Calu3 (cell line): Measurements from ENCODE around the gene CFAP45. TPM values are rescaled to one million over a fixed set of nuclear protein-coding genes. Genes with fewer than 3 reads are reported as not detected.

Experiments used
- BruUV-seq: library from RNA; stranded (reverse); fragments of 400-500 nt; replicated peaks from 2 replicates; lab custom pipeline; 2021; lab: Mats Ljungman, UMichigan
- CTCF ChIA-PET: fragments of 300-600 bp; sonication (Branson Sonifier 250); formaldehyde crosslinking; loops from one replicate; lab custom pipeline; 2022; ENCODE audit warnings: antibody characterized with exemption; lab: Charles Lee
- DNase-seq: peaks from one replicate; pipeline ENCODE4 v3.0.0; 2022
- H3K27ac Mint-ChIP-seq: one replicate; pipeline ENCODE4 v1.8.0; 2022; ENCODE audit warnings: mixed read lengths; ENCODE audit not compliant: unreplicated experiment
- H3K27me3 Mint-ChIP-seq: one replicate; pipeline ENCODE4 v1.8.0; 2022; ENCODE audit warnings: mixed read lengths; ENCODE audit not compliant: unreplicated experiment
- H3K36me3 Mint-ChIP-seq: one replicate; pipeline ENCODE4 v1.8.0; 2022; ENCODE audit warnings: mild to moderate bottlenecking, moderate library complexity, mixed read lengths; ENCODE audit not compliant: insufficient read depth, unreplicated experiment
- H3K4me1 Mint-ChIP-seq: one replicate; pipeline ENCODE4 v1.8.0; 2022; ENCODE audit warnings: mild to moderate bottlenecking, low read depth, mixed read lengths; ENCODE audit not compliant: unreplicated experiment
- H3K4me3 Mint-ChIP-seq: one replicate; pipeline ENCODE4 v1.8.0; 2022; ENCODE audit warnings: mild to moderate bottlenecking, low read depth, moderate library complexity, mixed read lengths; ENCODE audit not compliant: unreplicated experiment
- H3K9me3 Mint-ChIP-seq: one replicate; pipeline ENCODE4 v1.8.0; 2022; ENCODE audit warnings: low read depth, mixed read lengths; ENCODE audit not compliant: unreplicated experiment
- intact Hi-C: fragments of 100-400 bp; cut with micrococcal nuclease; formaldehyde crosslinking; loops from one replicate; pipeline ENCODE4 v1.10.0; 2022; ENCODE audit not compliant: unreplicated experiment
- total RNA-seq: library from RNA; stranded (reverse); gene quantifications from 2 replicates; pipeline ENCODE4 v1.2.3, GENCODE V29; 2022
- TF ChIP-seq, protein P1 (sequence below): fragments of 200-600 bp; IDR thresholded peaks from one replicate; pipeline ENCODE4 v1.8.0; 2022; ENCODE audit warnings: antibody characterized with exemption; ENCODE audit not compliant: unreplicated experiment

CFAP45 gene
- total RNA-seq, 1 experiment from 2014 or later = 1.8 TPM

DNA sequence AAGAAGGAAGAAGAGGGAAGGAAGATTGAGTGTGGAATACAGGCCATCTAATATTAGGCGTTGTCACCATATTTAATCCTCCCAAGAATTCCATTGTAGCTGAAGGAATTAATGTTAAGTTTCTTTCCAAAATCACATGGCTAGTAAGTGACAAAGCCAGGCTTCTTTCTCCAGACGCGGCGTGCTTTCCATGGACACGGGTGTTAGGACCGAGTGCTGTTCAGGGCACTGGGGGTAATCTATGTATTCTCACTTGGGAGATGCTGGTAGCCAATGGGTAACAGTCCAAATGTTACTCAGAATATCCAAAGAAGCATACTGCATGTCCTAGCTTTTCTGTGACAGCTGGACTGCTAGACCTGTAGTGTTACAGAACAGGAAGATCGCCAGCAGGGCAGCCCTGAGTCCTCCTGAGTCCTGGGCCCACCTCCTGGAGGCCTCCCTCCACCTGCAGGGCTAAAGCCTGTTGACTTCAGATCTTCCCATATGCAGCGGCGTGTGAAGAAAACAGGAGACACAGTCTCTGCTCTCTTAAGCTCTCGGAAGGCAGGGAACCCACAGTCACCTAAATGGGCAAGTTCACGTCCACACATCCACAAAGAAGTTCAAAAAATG is 40.1 kb upstream of the CFAP45 start:
- CTCF ChIA-PET = interaction anchor here (5.4 kb wide), 1 partner anchor 66 kb away, joined by 55 read pairs; no protein-coding TSS in a partner anchor
- intact Hi-C loops = loop anchor here (10.0 kb wide), 1 partner anchor 435 kb away; no protein-coding TSS in a partner anchor
- no peak overlapping the region for H3K27ac Mint-ChIP-seq
- no peaks in the 10 kb centered on the region for H3K27me3 Mint-ChIP-seq
- peaks cover 3% of the 10 kb centered on the region for H3K36me3 Mint-ChIP-seq
- TF ChIP-seq, protein P1, sequence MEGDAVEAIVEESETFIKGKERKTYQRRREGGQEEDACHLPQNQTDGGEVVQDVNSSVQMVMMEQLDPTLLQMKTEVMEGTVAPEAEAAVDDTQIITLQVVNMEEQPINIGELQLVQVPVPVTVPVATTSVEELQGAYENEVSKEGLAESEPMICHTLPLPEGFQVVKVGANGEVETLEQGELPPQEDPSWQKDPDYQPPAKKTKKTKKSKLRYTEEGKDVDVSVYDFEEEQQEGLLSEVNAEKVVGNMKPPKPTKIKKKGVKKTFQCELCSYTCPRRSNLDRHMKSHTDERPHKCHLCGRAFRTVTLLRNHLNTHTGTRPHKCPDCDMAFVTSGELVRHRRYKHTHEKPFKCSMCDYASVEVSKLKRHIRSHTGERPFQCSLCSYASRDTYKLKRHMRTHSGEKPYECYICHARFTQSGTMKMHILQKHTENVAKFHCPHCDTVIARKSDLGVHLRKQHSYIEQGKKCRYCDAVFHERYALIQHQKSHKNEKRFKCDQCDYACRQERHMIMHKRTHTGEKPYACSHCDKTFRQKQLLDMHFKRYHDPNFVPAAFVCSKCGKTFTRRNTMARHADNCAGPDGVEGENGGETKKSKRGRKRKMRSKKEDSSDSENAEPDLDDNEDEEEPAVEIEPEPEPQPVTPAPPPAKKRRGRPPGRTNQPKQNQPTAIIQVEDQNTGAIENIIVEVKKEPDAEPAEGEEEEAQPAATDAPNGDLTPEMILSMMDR = no peak
- no TSS peak for BruUV-seq
- H3K4me3 Mint-ChIP-seq = no peak overlapping the region
- DNase-seq = no peak
- no peaks in the 10 kb centered on the region for H3K9me3 Mint-ChIP-seq
- H3K4me1 Mint-ChIP-seq = peaks cover 33% of the 10 kb centered on the region

DNA sequence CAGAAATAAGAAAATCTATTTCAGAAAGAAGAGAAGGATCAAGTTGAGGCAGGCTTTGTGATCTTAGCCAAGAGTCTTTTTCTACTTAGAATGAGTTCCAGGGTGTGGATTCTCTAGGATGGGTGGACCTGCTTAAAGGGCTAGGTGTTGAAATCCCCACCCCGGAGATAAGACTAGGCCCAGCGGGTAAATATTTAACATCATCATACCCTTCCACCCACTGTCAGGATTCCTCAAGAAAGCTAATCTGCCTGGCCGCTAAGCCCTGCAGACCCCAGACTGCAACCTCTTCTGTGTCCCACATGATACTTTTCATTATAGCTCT is 39.7 kb upstream of the CFAP45 start:
- intact Hi-C loops = loop anchor here (10.0 kb wide), 2 partner anchors 145 to 435 kb away; partner anchors contain the start of gene KCNJ9
- Mint-ChIP-seq H3K27me3 (no peaks in the 10 kb centered on the region), H3K4me3 (no peak overlapping the region), H3K9me3 (no peaks in the 10 kb centered on the region), H3K36me3 (no peaks in the 10 kb centered on the region), H3K27ac (no peak overlapping the region), H3K4me1 (peaks cover 28% of the 10 kb centered on the region)
- CTCF ChIA-PET = interaction anchor here (5.4 kb wide), 1 partner anchor 67 kb away, joined by 55 read pairs; no protein-coding TSS in a partner anchor
- TF ChIP-seq, protein P1 = no peak
- no peak for DNase-seq
- BruUV-seq = no TSS peak

DNA sequence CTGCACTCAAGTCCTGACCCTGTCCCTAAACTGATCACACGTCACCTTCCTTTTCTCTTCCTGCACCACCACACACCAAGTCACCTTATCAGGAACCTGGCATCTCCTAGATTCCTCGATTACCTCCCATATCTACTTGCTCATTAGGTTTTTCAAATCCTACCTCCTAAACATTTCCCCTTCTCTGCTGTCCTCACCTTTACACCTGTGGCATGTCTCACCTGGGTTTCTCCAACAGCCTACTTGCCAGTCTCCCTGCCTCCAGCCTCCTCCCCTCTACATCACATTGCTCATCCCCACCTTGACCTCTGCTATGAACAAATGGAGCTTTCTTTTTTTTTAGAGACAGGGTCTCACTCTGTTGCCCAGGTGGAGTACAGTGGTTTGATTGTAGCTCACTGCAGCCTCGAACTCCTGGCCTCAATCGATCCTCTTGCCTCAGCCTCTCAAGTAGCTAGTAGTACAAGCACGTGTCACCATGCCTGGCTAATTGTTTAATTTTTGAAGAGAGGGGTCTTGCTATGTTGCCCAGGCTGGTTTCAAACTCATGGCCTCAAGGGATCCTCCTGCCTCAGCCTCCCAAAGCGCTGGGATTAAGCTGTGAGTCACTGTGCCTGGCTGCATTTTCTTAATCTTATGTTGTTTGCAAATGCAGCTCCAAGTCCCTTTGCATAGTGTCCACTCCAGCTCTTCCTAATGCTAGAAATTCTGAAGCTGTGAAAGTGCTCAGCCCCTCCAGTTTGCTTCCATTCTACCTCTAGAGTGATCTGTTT is 39.1 kb upstream of the CFAP45 start:
- Mint-ChIP-seq H3K27me3 (no peaks in the 10 kb centered on the region), H3K4me3 (no peak overlapping the region), H3K9me3 (no peaks in the 10 kb centered on the region), H3K27ac (no peak overlapping the region), H3K4me1 (peaks cover 25% of the 10 kb centered on the region), H3K36me3 (no peaks in the 10 kb centered on the region)
- TF ChIP-seq, protein P1 = no peak
- intact Hi-C loops = loop anchor here (10.0 kb wide), 1 partner anchor 146 kb away; the partner anchor contains the start of gene KCNJ9
- no peak for DNase-seq
- no TSS peak for BruUV-seq
- CTCF ChIA-PET = interaction anchor here (0.9 to 5.4 kb wide), 2 partner anchors 14 to 67 kb away, joined by 6 to 55 read pairs; partner anchors contain the start of gene TAGLN2

DNA sequence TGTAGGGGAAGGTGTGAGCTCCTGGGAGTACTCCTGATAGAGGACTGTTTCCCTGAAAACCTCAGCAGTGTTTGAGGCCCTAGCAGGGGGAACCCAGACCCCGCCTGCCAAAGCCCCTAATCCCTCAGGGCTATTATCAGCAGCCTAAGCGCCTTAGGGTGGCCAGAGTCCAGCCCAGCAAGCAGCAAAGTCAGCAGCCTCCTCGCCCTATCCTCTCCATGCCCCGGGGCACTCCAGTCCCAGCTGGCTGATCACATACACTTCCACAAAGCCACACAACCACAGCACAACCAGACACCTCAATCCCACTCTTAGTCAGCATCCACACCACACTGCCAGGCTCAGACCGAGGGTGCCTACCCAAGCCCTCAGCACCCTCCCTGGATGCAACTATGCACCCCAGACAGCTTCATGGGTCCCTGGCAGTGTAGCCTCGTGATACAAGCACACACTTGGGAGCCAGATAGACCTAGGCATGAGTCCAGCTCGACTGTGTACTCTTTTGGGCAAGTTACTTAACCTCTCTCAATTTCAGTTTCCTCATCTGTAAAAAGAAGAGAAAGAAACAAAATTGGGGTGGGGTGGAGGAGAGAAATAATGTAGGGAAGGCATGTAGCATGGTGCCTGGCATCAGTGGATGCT is 38.4 kb upstream of the CFAP45 start:
- Mint-ChIP-seq H3K27ac (no peak overlapping the region), H3K9me3 (no peaks in the 10 kb centered on the region), H3K4me3 (no peak overlapping the region), H3K27me3 (no peaks in the 10 kb centered on the region), H3K36me3 (no peaks in the 10 kb centered on the region), H3K4me1 (peaks cover 30% of the 10 kb centered on the region)
- CTCF ChIA-PET = interaction anchor here (0.9 to 5.4 kb wide), 3 partner anchors 13 to 68 kb away, joined by 5 to 55 read pairs (median 6); partner anchors contain the start of gene TAGLN2
- DNase-seq = no peak
- BruUV-seq = no TSS peak
- TF ChIP-seq, protein P1 = no peak
- intact Hi-C loops = loop anchor here (10.0 kb wide), 1 partner anchor 146 kb away; the partner anchor contains the start of gene KCNJ9
